Mesendoderm (in vitro differentiated cells): Measurements from ENCODE around the gene BCAS4.
"Not testable (repeated sequence)": the region's sequence is repeated elsewhere in the genome, so short reads cannot be mapped to it uniquely, and the experiment has no call there.

Source experiments
- DNase-seq: peaks from one replicate; pipeline ENCODE4 v3.0.0; 2013
- H2AK5ac ChIP-seq: 2 replicates; pipeline ENCODE4 v1.6.1; 2013; ENCODE audit warnings: low read length, inconsistent platforms
- H2BK120ac ChIP-seq: 2 replicates; pipeline ENCODE4 v1.6.1; 2013; ENCODE audit warnings: low read depth, mild to moderate bottlenecking, low read length, moderate library complexity, mixed read lengths
- H2BK15ac ChIP-seq: replicated peaks from 2 replicates; pipeline ENCODE4 v1.6.1; 2013; ENCODE audit warnings: low read depth, mild to moderate bottlenecking, moderate library complexity
- H2BK5ac ChIP-seq: 2 replicates; pipeline ENCODE4 v1.6.1; 2013; ENCODE audit warnings: low read length, inconsistent platforms
- H3K18ac ChIP-seq: 2 replicates; pipeline ENCODE4 v1.6.1; 2013; ENCODE audit warnings: mild to moderate bottlenecking, low read length, mixed read lengths
- H3K23ac ChIP-seq: one replicate; pipeline ENCODE4 v1.6.1; 2013; ENCODE audit warnings: low read length
- H3K27ac ChIP-seq: 2 replicates; pipeline ENCODE4 v1.5.1; 2013; ENCODE audit warnings: low read depth, mild to moderate bottlenecking, inconsistent platforms, low read length, moderate library complexity
- H3K27me3 ChIP-seq: 2 replicates; pipeline ENCODE4 v1.6.1; 2013; ENCODE audit warnings: low read length, control low read depth, mild to moderate bottlenecking, inconsistent platforms; ENCODE audit not compliant: insufficient read depth, poor library complexity
- H3K36me3 ChIP-seq: 2 replicates; pipeline ENCODE4 v1.6.1; 2013; ENCODE audit warnings: low read length, inconsistent platforms; ENCODE audit not compliant: control insufficient read depth, insufficient read depth
- H3K4ac ChIP-seq: one replicate; pipeline ENCODE4 v1.6.1; 2013; ENCODE audit warnings: low read depth, mild to moderate bottlenecking, low read length, moderate library complexity
- H3K4me1 ChIP-seq: 2 replicates; pipeline ENCODE4 v1.6.1; 2013; ENCODE audit warnings: low read depth, low read length, inconsistent platforms; ENCODE audit not compliant: control insufficient read depth
- H3K4me2 ChIP-seq: 2 replicates; pipeline ENCODE4 v1.6.1; 2013; ENCODE audit warnings: low read length
- H3K4me3 ChIP-seq: 2 replicates; pipeline ENCODE4 v1.5.1; 2013; ENCODE audit warnings: mild to moderate bottlenecking, low read length
- H3K56ac ChIP-seq: one replicate; pipeline ENCODE4 v1.6.1; 2013; ENCODE audit warnings: low read length
- H3K79me1 ChIP-seq: 2 replicates; pipeline ENCODE4 v1.6.1; 2013; ENCODE audit warnings: low read length, inconsistent platforms
- H3K79me2 ChIP-seq: 2 replicates; pipeline ENCODE4 v1.6.1; 2013; ENCODE audit warnings: mild to moderate bottlenecking, low read length; ENCODE audit not compliant: control insufficient read depth, insufficient read depth
- H3K9ac ChIP-seq: 2 replicates; pipeline ENCODE4 v1.6.1; 2013; ENCODE audit warnings: low read length, inconsistent platforms
- H4K5ac ChIP-seq: one replicate; pipeline ENCODE4 v1.6.1; 2013; ENCODE audit warnings: low read length
- H4K8ac ChIP-seq: one replicate; pipeline ENCODE4 v1.6.1; 2013; ENCODE audit warnings: low read depth, mild to moderate bottlenecking, control low read depth, low read length, moderate library complexity
- WGBS: extraction: QIAGEN DNeasy Blood & Tissue Kit; methylation state at CpG from one replicate; pipeline ENCODE4 v1.1.7; 2013; ENCODE audit warnings: low lambda C conversion rate, missing lambda C conversion rate; ENCODE audit not compliant: insufficient coverage; ENCODE audit errors: extremely low coverage; 5-methylcytosine and 5-hydroxymethylcytosine counted together

The BCAS4 gene

GRCh38 chr20:50790651-50791277 lies 4.1 kb upstream of the BCAS4 start:
- Histone ChIP-seq H2AK5ac (no peak overlapping the region), H2BK120ac (no peak overlapping the region), H3K56ac (peak overlapping the region; percentile 70)

GRCh38 chr20:50792708-50793574 lies 1.9 kb upstream of the BCAS4 start:
- Histone ChIP-seq H4K8ac (no peak overlapping the region), H3K9ac (no peak overlapping the region), H3K27ac (no peak overlapping the region), H3K79me1 (no peaks in the 10 kb centered on the region), H3K27me3 (no peaks in the 10 kb centered on the region), H2BK5ac (no peak overlapping the region), H3K56ac (peak overlapping the region; percentile 15), H3K4me2 (no peak overlapping the region), H3K4me3 (no peak overlapping the region), H2AK5ac (no peak overlapping the region), H3K79me2 (no peaks in the 10 kb centered on the region), H2BK15ac (no peak overlapping the region), H2BK120ac (no peak overlapping the region), H3K23ac (no peak overlapping the region), H3K4ac (no peak overlapping the region), H3K4me1 (peaks cover 4% of the 10 kb centered on the region), H4K5ac (no peak overlapping the region), H3K18ac (no peak overlapping the region), H3K36me3 (no peaks in the 10 kb centered on the region)
- no peak for DNase-seq
- WGBS: no CpG with 5 or more reads among the region's 14 CpGs

More at GRCh38 chr20:50790651-50791277, 4.1 kb upstream of the BCAS4 start:
- Histone ChIP-seq H3K79me2 (no peaks in the 10 kb centered on the region), H3K4ac (peak overlapping the region; percentile 17), H3K36me3 (no peaks in the 10 kb centered on the region), H3K9ac (peak overlapping the region; percentile 53), H4K8ac (peak overlapping the region; percentile 58), H3K79me1 (no peaks in the 10 kb centered on the region), H4K5ac (no peak overlapping the region), H3K4me2 (no peak overlapping the region), H2BK5ac (no peak overlapping the region), H3K4me1 (peaks cover 4% of the 10 kb centered on the region), H2BK15ac (no peak overlapping the region), H3K27ac (no peak overlapping the region), H3K18ac (peak overlapping the region; percentile 34), H3K4me3 (no peak overlapping the region), H3K23ac (no peak overlapping the region), H3K27me3 (no peaks in the 10 kb centered on the region)
- no CpG with 5 or more reads among the region's 23 CpGs for WGBS
- peak; percentile 96 for DNase-seq

GRCh38 chr20:50793575-50794016 lies 1.3 kb upstream of the BCAS4 start:
- not testable (repeated sequence) for H3K27me3 ChIP-seq, H3K18ac ChIP-seq, H2BK120ac ChIP-seq, H4K5ac ChIP-seq, H3K79me1 ChIP-seq, H3K23ac ChIP-seq, H3K4me3 ChIP-seq, H2BK15ac ChIP-seq, H3K79me2 ChIP-seq, H3K4me2 ChIP-seq, H2AK5ac ChIP-seq, H2BK5ac ChIP-seq, H3K9ac ChIP-seq, H3K36me3 ChIP-seq, H3K4ac ChIP-seq, H3K27ac ChIP-seq, H4K8ac ChIP-seq, H3K56ac ChIP-seq, H3K4me1 ChIP-seq
- no CpG with 5 or more reads among the region's 13 CpGs for WGBS
- peak; percentile 68 for DNase-seq

GRCh38 chr20:50794181-50794845 lies 548 bp upstream of the BCAS4 start:
- Histone ChIP-seq H3K23ac (no peak overlapping the region), H3K4me1 (no peaks in the 10 kb centered on the region), H2BK15ac (no peak overlapping the region), H2AK5ac (no peak overlapping the region), H4K8ac (no peak overlapping the region), H3K56ac (peak overlapping the region; percentile 79), H3K4ac (no peak overlapping the region), H2BK120ac (peak overlapping the region; percentile 66), H3K36me3 (no peaks in the 10 kb centered on the region), H3K18ac (peak overlapping the region; percentile 63), H4K5ac (no peak overlapping the region), H3K27me3 (no peaks in the 10 kb centered on the region), H3K9ac (peak overlapping the region; percentile 44), H2BK5ac (no peak overlapping the region), H3K4me3 (no peak overlapping the region), H3K79me2 (no peaks in the 10 kb centered on the region), H3K4me2 (peak overlapping the region; percentile 69), H3K79me1 (no peaks in the 10 kb centered on the region), H3K27ac (peak overlapping the region; percentile 47)
- no peak for DNase-seq
- no CpG with 5 or more reads among the region's 35 CpGs for WGBS

- WGBS: no CpG with 5 or more reads among the region's 4 CpGs
- no peak overlapping the region for H3K23ac ChIP-seq
Observed at GRCh38 chr20:50797142-50797541, 2.3 kb downstream of the BCAS4 start.

More at GRCh38 chr20:50797142-50797541, 2.3 kb downstream of the BCAS4 start:
- DNase-seq: no peak
- Histone ChIP-seq H3K18ac (no peak overlapping the region), H3K27ac (no peak overlapping the region), H3K4me1 (no peaks in the 10 kb centered on the region), H3K27me3 (no peaks in the 10 kb centered on the region), H2BK5ac (no peak overlapping the region), H2BK120ac (no peak overlapping the region), H3K79me2 (no peaks in the 10 kb centered on the region), H2AK5ac (no peak overlapping the region), H3K36me3 (no peaks in the 10 kb centered on the region), H3K79me1 (no peaks in the 10 kb centered on the region), H3K9ac (no peak overlapping the region), H4K8ac (no peak overlapping the region), H3K56ac (no peak overlapping the region), H3K4me3 (no peak overlapping the region), H3K4me2 (no peak overlapping the region), H2BK15ac (no peak overlapping the region), H3K4ac (no peak overlapping the region), H4K5ac (no peak overlapping the region)
